Karpas-422 (cell line): Measurements from ENCODE around the gene CEP20. TPM values are rescaled to one million over a fixed set of nuclear protein-coding genes. Genes with fewer than 3 reads are reported as not detected.
A peak's percentile ranks its signal among the peaks of the same experiment; 100 is the strongest.

Source experiments
- DNase-seq: peaks from one replicate; pipeline ENCODE4 v3.0.0-alpha.2; 2015
- H2AFZ ChIP-seq: fragments of 200-600 bp; sonication (generic); 2 replicates; pipeline ENCODE4 v1.6.1; 2014; ENCODE audit warnings: antibody characterized with exemption, low read length, mixed read lengths
- H3K27ac ChIP-seq: fragments of 200-600 bp; sonication (generic); 2 replicates; pipeline ENCODE4 v1.5.1; 2014; ENCODE audit warnings: mild to moderate bottlenecking, low read length, moderate library complexity
- H3K27me3 ChIP-seq: fragments of 200-600 bp; sonication (generic); 2 replicates; pipeline ENCODE4 v1.6.1; 2014; ENCODE audit warnings: low read length, mixed read lengths
- H3K36me3 ChIP-seq: fragments of 200-600 bp; sonication (generic); 2 replicates; pipeline ENCODE4 v1.6.1; 2014; ENCODE audit warnings: low read length, mixed read lengths; ENCODE audit not compliant: insufficient read depth
- H3K4me1 ChIP-seq: fragments of 200-600 bp; sonication (generic); 2 replicates; pipeline ENCODE4 v1.6.1; 2014; ENCODE audit warnings: mild to moderate bottlenecking, low read length, mixed read lengths
- H3K4me2 ChIP-seq: fragments of 200-600 bp; sonication (generic); 2 replicates; pipeline ENCODE4 v1.6.1; 2014; ENCODE audit warnings: low read length, low read depth, mild to moderate bottlenecking; ENCODE audit not compliant: poor library complexity, severe bottlenecking
- H3K4me3 ChIP-seq: fragments of 200-600 bp; sonication (generic); 2 replicates; pipeline ENCODE4 v1.5.1; 2014; ENCODE audit warnings: mild to moderate bottlenecking, antibody characterized with exemption, low read length, mixed read lengths
- H3K79me2 ChIP-seq: fragments of 200-600 bp; sonication (generic); 2 replicates; pipeline ENCODE4 v1.6.1; 2014; ENCODE audit warnings: mild to moderate bottlenecking, low read length, mixed read lengths
- H3K9ac ChIP-seq: fragments of 200-600 bp; sonication (generic); 2 replicates; pipeline ENCODE4 v1.6.0; 2014; ENCODE audit warnings: low read length
- H3K9me2 ChIP-seq: fragments of 200-600 bp; sonication (generic), shearing (Covaris generic); replicated peaks from 2 replicates; pipeline ENCODE4 v1.6.0; 2014; ENCODE audit warnings: mild to moderate bottlenecking, low read length, moderate library complexity; ENCODE audit not compliant: insufficient read depth
- H3K9me3 ChIP-seq: fragments of 300-700, 200-600 bp; sonication (generic); 2 replicates; pipeline ENCODE4 v1.6.1; 2014; ENCODE audit warnings: low read length, mixed read lengths
- H4K20me1 ChIP-seq: fragments of 200-600 bp; sonication (generic); 2 replicates; pipeline ENCODE4 v1.6.1; 2014; ENCODE audit warnings: mild to moderate bottlenecking, antibody characterized with exemption, low read length, low read depth; ENCODE audit not compliant: insufficient read depth
- total RNA-seq: library from RNA; depleted of rRNA; stranded (reverse); fragments of >200 nt; shearing (Covaris generic); gene quantifications from 2 replicates; pipeline ENCODE4 v1.2.3, GENCODE V29; 2014; ENCODE audit warnings: low replicate concordance

The CEP20 gene
- total RNA-seq, 1 experiment from 2014 or later: 45.3 TPM

DNA sequence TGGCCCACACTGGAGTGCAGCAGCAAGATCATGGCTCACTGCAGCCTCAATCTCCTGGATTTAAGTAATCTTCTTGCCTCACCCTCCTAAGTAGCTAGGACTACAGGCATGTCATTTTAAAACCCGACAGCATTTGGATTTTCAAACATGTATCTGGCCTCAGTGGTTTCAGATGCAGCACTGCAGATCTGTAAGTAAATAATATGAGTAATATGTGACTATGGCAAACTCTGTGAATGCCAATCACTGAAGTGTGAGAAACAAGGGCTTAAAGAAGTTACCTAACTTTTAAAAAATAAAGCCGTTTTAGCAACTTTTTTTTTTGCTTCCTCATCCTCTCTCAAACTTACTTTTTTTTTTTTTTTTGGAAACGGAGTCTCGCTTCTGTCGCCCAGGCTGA is 11.9 kb downstream of the CEP20 start:
- no peak overlapping the region for H3K4me3 ChIP-seq
- no peak overlapping the region for H2AFZ ChIP-seq
- H3K79me2 ChIP-seq: peaks cover 29% of the 10 kb centered on the region
- H3K4me1 ChIP-seq: peaks cover 5% of the 10 kb centered on the region; the same call in 1 of the 2 replicates
- no peaks in the 10 kb centered on the region for H3K27me3 ChIP-seq
- no peak for DNase-seq
- no peak overlapping the region for H3K4me2 ChIP-seq
- H3K9me2 ChIP-seq: no peaks in the 10 kb centered on the region
- no peak overlapping the region for H3K27ac ChIP-seq
- no peak overlapping the region for H3K9ac ChIP-seq
- H4K20me1 ChIP-seq: no peaks in the 10 kb centered on the region
- H3K9me3 ChIP-seq: no peaks in the 10 kb centered on the region
- peaks cover 6% of the 10 kb centered on the region; the same call in 1 of the 2 replicates for H3K36me3 ChIP-seq

DNA sequence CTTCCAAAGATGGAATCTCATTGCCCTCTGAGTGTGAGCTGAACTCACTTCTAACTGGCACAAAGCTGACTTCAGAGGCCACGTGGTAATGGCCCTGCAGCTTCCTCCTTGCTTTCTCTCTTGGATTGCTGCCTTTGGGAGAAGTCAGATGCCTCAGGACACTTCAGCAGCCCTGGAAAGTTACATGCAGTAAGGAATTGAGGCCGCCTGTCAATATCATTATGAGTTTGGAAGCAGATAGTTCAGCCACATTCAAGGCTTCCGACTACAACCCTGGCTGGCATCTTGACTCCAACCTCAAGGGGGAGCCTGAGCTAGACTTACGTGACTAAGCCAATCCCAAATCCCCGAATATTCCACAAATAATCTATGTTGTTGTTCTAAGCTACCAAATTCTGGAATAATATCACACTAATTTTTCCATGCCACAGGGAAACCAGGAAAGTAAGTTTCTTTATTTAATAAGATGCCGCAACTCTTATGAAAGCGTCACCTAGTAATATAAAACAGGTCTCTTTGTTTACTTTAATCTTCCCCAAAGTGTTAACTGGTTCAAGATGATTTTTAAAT is 13.6 kb downstream of the CEP20 start:
- Histone ChIP-seq H3K79me2 (peaks cover 14% of the 10 kb centered on the region), H3K27me3 (no peaks in the 10 kb centered on the region), H3K4me1 (no peaks in the 10 kb centered on the region), H3K9me3 (no peaks in the 10 kb centered on the region), H3K9ac (no peak overlapping the region), H4K20me1 (no peaks in the 10 kb centered on the region), H3K9me2 (no peaks in the 10 kb centered on the region), H3K4me2 (no peak overlapping the region), H3K4me3 (no peak overlapping the region), H3K36me3 (peaks cover 8% of the 10 kb centered on the region; the same call in 1 of the 2 replicates), H3K27ac (no peak overlapping the region), H2AFZ (no peak overlapping the region)
- peak; percentile 64 for DNase-seq

DNA sequence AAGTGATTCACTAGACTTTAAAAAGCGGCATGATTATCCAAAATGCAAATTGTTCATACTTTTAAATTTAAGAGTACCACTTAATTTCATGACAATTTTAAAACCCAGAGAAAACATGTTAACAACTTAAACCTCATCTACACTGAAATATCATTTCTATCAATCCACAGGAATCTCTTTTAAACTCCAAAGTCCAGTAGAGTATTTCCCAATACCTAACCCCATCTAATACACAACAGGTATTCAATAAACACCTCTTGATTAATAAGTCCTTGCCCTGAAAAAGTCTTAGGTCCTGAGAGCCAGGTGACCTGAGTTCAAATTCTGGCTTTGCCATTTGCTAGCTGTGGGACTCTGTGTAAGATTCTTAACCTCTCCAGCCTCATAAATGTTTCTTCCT is 14.7 kb downstream of the CEP20 start:
- no peak overlapping the region for H3K4me3 ChIP-seq
- no peak overlapping the region for H2AFZ ChIP-seq
- peaks cover 8% of the 10 kb centered on the region; the same call in 1 of the 2 replicates for H3K36me3 ChIP-seq
- H3K9me2 ChIP-seq: no peaks in the 10 kb centered on the region
- H3K9ac ChIP-seq: no peak overlapping the region
- H3K79me2 ChIP-seq: peaks cover 6% of the 10 kb centered on the region; the same call in 1 of the 2 replicates
- no peak for DNase-seq
- H3K27me3 ChIP-seq: no peaks in the 10 kb centered on the region
- no peaks in the 10 kb centered on the region for H3K9me3 ChIP-seq
- no peaks in the 10 kb centered on the region for H4K20me1 ChIP-seq
- no peak overlapping the region for H3K27ac ChIP-seq
- no peaks in the 10 kb centered on the region for H3K4me1 ChIP-seq
- H3K4me2 ChIP-seq: no peak overlapping the region

DNA sequence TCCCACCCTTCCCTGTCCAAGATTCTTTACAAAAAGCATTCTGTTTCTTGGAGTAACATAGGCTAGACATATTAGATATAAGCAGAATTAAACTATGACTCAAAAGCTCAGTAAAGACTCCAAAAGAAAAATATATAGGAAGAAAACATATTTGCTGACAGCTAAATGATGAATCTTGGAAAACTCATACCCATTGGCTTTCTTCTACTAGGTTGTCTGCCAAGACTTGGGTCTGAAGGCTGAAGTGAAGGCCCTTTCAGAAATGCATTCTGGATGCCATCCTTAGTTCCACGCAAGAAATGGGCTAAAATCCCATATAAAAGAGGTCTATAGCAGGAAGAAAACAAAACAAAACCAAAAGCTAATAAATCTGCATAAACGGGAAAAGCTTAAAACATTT is 15.1 kb downstream of the CEP20 start:
- H3K36me3 ChIP-seq: peaks cover 8% of the 10 kb centered on the region; the same call in 1 of the 2 replicates
- H2AFZ ChIP-seq: no peak overlapping the region
- H3K4me2 ChIP-seq: no peak overlapping the region
- H3K9me2 ChIP-seq: no peaks in the 10 kb centered on the region
- H3K27ac ChIP-seq: no peak overlapping the region
- DNase-seq: no peak
- H3K4me1 ChIP-seq: no peaks in the 10 kb centered on the region
- H3K79me2 ChIP-seq: 0 out of 2 replicates have a peak, but pooled peaks cover 5% of the 10 kb centered on the region
- no peaks in the 10 kb centered on the region for H3K27me3 ChIP-seq
- H3K9ac ChIP-seq: no peak overlapping the region
- H4K20me1 ChIP-seq: no peaks in the 10 kb centered on the region
- no peaks in the 10 kb centered on the region for H3K9me3 ChIP-seq
- H3K4me3 ChIP-seq: no peak overlapping the region

DNA sequence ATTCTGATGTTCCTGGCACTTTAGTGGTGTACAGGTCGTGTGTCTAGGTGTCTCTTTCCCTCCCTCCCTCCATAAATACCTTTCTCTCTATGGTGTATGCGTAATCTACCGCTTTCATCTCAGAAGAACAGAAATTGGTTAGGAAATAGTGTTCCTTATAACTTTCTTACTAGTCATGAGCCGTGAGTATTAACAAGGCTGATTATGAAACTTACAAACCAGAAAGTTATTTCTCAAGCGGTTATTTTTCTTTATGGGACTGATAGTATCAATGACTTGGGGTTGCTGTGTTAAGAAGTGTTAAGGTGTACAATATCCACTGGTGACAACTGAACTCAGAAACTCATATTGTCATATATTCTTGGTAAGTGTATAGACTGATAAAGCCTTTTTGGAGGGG is 18.4 kb downstream of the CEP20 start:
- H3K79me2 ChIP-seq: 0 out of 2 replicates have a peak, but pooled peaks cover 2% of the 10 kb centered on the region
- no peaks in the 10 kb centered on the region for H3K9me2 ChIP-seq
- H4K20me1 ChIP-seq: no peaks in the 10 kb centered on the region
- H3K9ac ChIP-seq: no peak overlapping the region
- no peaks in the 10 kb centered on the region for H3K27me3 ChIP-seq
- no peak overlapping the region for H2AFZ ChIP-seq
- no peak overlapping the region for H3K27ac ChIP-seq
- H3K4me2 ChIP-seq: no peak overlapping the region
- H3K9me3 ChIP-seq: no peaks in the 10 kb centered on the region
- peaks cover 17% of the 10 kb centered on the region; the same call in 1 of the 2 replicates for H3K36me3 ChIP-seq
- H3K4me3 ChIP-seq: no peak overlapping the region
- no peaks in the 10 kb centered on the region for H3K4me1 ChIP-seq
- no peak for DNase-seq

DNA sequence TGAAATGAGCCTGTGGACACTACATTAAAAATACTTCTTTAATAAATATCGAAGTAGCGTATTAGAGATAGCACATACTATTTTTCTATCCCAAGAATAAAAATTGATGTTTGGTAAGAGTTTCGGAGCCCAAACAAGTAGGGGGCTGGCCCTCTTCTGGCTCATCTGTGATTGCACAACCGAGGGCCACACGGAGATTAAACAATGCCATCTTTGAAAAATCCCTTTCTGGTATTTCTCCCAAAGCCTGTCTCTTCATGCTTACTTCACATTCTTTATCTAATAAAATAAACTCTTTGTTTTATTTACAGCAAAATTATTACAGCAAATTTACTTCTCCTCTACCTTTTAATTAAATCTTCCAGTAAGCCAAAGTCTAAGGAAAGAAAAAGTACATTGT is 22.0 kb downstream of the CEP20 start:
- H3K79me2 ChIP-seq: no peaks in the 10 kb centered on the region
- H3K36me3 ChIP-seq: peaks cover 11% of the 10 kb centered on the region; the same call in 1 of the 2 replicates
- no peaks in the 10 kb centered on the region for H3K9me2 ChIP-seq
- H3K27me3 ChIP-seq: no peaks in the 10 kb centered on the region
- no peak overlapping the region for H3K27ac ChIP-seq
- H3K9ac ChIP-seq: no peak overlapping the region
- H3K4me2 ChIP-seq: no peak overlapping the region
- no peaks in the 10 kb centered on the region for H3K9me3 ChIP-seq
- DNase-seq: no peak
- no peaks in the 10 kb centered on the region for H4K20me1 ChIP-seq
- no peaks in the 10 kb centered on the region for H3K4me1 ChIP-seq
- H2AFZ ChIP-seq: no peak overlapping the region
- no peak overlapping the region for H3K4me3 ChIP-seq

DNA sequence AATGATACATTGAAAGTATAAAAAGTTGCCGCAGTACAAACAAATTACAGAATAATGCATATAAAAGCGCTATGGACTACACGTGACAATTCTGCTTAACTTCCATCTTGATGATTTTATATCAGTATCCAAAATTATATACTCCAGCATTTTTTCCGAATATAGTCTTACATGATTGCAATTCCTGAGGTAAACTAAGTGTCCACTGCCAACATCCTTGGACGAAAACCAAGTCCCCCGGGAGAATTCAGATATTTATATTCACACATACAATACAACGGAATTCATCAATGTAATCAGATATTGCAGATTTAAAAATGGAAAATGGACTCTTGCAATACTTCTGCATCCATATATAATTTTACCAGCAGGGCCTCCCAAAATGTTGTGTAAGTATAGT is 22.7 kb downstream of the CEP20 start:
- Histone ChIP-seq H4K20me1 (no peaks in the 10 kb centered on the region), H3K27ac (no peak overlapping the region), H2AFZ (no peak overlapping the region), H3K79me2 (no peaks in the 10 kb centered on the region), H3K4me3 (no peak overlapping the region), H3K9ac (no peak overlapping the region), H3K9me3 (no peaks in the 10 kb centered on the region), H3K4me2 (no peak overlapping the region), H3K36me3 (peaks cover 9% of the 10 kb centered on the region; the same call in 1 of the 2 replicates), H3K4me1 (no peaks in the 10 kb centered on the region), H3K27me3 (no peaks in the 10 kb centered on the region), H3K9me2 (no peaks in the 10 kb centered on the region)
- no peak for DNase-seq

DNA sequence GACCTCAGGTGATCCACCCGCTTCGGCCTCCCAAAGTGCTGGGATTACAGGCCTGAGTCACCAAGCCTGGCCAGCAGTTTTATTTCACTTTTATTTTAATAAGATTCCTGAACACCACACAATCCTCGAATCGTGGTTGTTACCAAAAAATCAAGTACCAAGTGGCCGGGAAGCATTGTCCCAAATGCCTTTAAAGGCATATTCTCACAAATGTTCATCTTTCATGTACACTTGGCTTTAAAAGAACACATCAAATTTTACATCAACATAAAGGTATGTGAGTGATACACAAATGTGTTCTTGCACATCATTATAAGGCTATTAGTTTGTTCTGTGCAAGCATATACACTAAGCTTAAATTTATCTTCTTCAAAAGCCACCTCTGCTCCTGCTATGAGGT is 23.5 kb downstream of the CEP20 start:
- Histone ChIP-seq H3K79me2 (no peaks in the 10 kb centered on the region), H3K36me3 (peaks cover 9% of the 10 kb centered on the region; the same call in 1 of the 2 replicates), H3K4me3 (no peak overlapping the region), H3K9me3 (no peaks in the 10 kb centered on the region), H4K20me1 (no peaks in the 10 kb centered on the region), H3K9me2 (no peaks in the 10 kb centered on the region), H3K4me1 (no peaks in the 10 kb centered on the region), H3K27ac (no peak overlapping the region), H3K9ac (no peak overlapping the region), H3K27me3 (no peaks in the 10 kb centered on the region), H2AFZ (no peak overlapping the region), H3K4me2 (no peak overlapping the region)
- no peak for DNase-seq
